GM21390 (cell line): ENCODE results near the gene SLC9A9.
"Not testable (repeated sequence)": the region's sequence is repeated elsewhere in the genome, so short reads cannot be mapped to it uniquely, and the experiment has no call there.

Source experiments
- ATAC-seq: cut with Tn5 transposase; IDR thresholded peaks from one replicate; pipeline ENCODE4 v1.9.1; 2021; ENCODE audit not compliant: unreplicated experiment

The SLC9A9 gene

DNA sequence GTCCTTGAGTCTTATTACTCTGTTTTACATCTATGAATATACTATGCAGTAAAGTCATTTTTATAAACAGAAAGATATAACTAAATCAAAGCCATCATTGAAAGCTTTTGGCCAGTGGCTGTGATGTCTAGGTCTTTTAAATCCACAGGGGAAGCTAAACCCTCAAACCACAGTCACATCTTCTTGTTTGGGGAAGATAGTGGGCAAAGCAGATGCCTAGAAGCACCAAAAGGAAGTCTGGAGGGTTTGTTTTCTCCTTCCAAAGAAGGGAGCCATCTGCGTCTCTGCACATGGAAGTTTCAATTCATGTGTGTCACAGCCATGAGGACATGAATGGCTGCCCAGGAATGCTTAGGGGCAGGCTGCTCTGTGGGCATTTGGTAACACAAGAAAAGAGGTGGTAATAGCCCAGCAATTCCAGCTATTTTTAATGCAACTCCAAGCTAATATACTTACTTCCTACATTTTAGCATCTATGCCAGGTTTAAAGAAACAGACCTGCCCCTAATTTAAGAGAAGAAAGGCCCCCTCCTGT is 322.2 kb downstream of the SLC9A9 start:
- ATAC-seq, result no peak

GRCh38 chr3:143525408-143525807 is 322.9 kb downstream of the SLC9A9 start:
- ATAC-seq, result no peak

DNA sequence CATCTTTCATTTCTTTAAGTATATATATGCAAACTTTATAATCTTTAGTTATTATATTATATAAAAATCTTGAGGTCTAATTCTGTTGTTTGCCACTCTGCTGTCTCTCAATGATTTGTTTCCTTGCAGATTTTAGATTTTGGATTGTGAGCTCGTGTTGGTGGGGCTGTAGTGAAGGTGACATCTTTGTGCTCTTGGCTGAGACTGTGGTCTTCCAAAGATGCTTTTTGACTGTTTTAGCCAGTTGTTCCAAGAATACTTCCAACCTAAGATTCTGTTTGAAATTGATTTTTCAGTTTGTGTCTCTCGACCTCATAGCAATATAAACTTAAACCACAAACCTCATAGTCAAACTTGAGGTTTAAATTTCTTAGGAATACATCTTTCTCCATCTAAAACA is 326.5 kb downstream of the SLC9A9 start:
- ATAC-seq, result no peak

GRCh38 chr3:143517131-143517530 is 331.1 kb downstream of the SLC9A9 start:
- ATAC-seq, result not testable (repeated sequence)

DNA sequence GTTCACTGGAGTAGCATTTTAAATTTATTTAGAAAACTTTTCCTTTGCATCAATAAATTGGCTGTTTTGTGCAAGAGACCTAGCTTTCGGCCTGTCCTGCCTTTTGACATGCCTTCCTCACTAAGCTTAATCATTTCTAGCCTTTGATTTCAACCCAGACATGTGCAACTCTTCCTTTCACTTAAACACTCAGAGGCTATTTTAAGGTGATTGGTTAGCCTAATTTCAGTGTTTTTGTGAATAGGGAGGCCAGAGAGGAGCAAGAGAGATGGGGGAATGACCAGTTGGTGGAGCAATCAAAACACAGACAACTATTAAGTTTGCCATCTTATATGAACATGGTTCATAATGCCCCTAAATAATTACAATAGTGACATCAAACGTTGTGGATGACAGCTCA is 333.4 kb downstream of the SLC9A9 start:
- no peak for ATAC-seq

DNA sequence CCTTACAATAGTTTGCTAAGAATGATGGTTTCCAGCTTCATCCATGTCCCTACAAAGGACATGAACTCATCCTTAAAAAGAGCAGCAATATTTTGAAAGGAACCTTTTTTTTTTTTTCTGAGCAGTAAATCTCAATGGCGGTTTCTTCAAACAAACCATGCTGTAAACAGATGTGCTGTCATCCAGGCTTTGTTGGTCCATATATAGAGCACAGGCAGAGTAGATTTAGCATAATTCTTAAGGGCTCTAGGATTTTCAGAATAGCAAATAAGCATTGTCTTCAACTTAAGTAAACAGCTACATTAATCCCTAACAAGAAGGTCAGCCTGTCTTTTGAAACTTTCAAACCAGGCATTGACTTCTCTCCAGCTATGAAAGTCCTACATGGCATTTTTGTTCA is 334.2 kb downstream of the SLC9A9 start:
- ATAC-seq, result no peak

DNA sequence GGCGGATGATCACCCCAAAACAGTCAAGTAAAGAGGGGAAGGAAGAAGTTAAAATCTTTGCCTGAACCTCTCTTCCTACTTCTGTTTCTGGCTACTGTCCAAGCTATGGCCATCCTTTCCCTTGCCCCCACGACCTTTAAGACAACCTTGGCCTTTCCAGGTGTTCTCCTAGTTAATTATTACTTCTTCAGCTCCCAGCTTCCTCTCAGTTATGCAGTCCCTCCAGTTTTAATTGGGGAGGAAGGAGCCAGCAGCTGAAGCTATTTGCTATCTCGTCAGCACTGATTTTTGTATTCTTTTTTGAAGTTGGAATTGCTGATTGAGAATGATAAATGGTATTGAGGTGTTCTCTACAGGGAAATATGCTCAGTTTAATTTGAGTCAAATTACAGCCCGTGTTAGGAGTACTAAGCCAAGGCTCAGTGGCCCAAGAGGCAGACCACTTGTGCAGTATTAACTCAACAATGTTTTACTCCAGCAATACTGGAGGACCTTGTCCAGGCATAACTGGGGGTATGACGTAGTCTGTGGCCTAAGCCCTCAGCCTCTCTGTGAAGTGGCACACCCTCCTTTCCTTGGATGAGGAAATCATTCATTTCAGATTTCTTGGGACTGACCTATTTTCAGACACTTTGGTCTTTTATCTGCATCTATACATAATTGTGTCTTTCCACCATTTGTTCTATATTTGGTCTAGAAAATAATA is 336.9 kb downstream of the SLC9A9 start:
- no peak for ATAC-seq

GRCh38 chr3:143510601-143511000 is 337.7 kb downstream of the SLC9A9 start:
- no peak for ATAC-seq

- ATAC-seq, result no peak
Measured at GRCh38 chr3:143507735-143508580, 340.3 kb downstream of the SLC9A9 start.

DNA sequence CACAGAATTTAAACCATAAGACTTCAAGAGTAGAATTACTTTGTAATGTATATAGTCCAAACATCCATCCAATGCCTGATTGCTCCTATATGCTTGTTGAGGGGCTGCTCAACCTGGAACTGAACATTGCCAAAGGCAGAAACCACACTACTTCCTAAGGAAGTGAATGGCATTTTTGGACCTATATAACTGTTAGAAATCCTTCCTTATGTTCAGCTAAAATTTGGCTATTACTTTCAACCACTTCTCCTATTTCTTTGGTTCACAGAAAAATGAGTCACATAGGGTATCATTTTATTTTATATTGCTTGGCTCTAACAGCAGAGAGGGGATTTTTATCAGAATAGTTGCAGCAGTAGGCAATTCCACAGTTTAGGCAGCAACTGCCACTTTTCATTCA is 342.1 kb downstream of the SLC9A9 start:
- ATAC-seq, result no peak

GRCh38 chr3:143503325-143503885 is 344.9 kb downstream of the SLC9A9 start:
- no peak for ATAC-seq

DNA sequence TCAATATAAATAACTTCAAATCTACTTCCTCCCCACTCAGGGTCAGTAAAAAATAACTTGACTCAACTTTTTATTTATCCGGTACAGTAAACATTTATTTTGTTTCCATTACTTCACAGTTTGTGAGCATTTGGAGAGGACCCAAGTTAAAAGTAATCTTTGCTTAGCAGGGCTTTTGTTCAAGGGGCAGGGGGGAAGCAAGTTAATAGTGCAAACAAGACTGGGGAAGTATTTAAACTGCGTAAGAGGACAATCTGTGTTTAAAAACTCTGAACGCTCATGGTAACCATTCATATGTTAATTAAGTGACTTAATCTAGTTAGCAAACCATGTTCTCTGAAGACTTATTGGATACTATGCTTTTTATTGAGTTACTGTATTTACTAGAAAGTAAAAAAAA is 346.2 kb downstream of the SLC9A9 start:
- no peak for ATAC-seq

GRCh38 chr3:143497382-143497781 is 350.9 kb downstream of the SLC9A9 start:
- ATAC-seq, result no peak

DNA sequence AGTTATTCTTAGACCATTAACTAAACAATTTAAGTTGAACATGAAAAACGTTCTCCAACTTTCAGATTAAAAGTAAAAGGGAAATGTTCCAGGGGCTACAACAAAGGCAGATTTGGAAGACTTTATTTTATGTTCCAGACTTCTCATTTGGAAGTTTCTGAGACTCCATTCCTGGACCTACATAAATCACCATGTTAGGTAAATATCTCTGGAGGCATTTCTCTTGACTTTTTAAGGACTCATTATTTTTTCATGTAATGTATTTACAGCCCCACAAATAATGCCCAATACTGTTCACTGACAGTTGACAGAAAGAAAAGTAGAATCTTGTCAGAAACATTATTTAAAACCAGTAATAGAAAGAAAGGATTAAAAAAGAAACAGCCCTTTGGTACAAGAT is 352.1 kb downstream of the SLC9A9 start:
- ATAC-seq, result no peak

- ATAC-seq, result no peak
Measured at GRCh38 chr3:143495527-143495926, 352.7 kb downstream of the SLC9A9 start.

- no peak for ATAC-seq
Measured at GRCh38 chr3:143486611-143487010, 361.7 kb downstream of the SLC9A9 start.

- ATAC-seq, result no peak
Measured at GRCh38 chr3:143484846-143485512, 363.3 kb downstream of the SLC9A9 start.

GRCh38 chr3:143483214-143483613 is 365.1 kb downstream of the SLC9A9 start:
- ATAC-seq, result no peak

- no peak for ATAC-seq
Measured at GRCh38 chr3:143482106-143483088, 365.9 kb downstream of the SLC9A9 start.

- no peak for ATAC-seq
Measured at GRCh38 chr3:143480344-143480743, 367.9 kb downstream of the SLC9A9 start.
